ENCODE measurements around the gene SCUBE2.

DNA sequence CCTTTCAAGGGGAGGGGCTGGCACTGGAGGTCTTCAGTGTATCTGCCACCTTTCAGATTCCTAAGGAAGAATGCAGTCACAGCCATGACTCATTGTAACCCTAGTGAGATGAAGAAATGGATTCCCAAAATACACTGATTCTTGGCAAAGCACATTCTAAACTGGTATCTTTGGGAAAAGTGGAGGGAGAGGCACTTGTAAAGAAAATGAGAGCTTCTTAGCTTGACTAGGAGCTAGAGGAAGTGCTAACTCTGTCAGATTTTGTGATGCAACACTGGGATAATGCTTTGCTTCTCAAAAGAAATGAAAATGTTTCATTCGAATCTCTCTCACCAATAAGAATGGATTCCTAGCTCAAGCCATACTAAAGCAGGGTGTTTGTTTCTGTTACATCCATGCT is 101.9 kb downstream of the SCUBE2 start:
- no peak for TF ChIP-seq POLR2A (IDR thresholded peaks at IDR 0.05)
- TF ChIP-seq, protein P1, sequence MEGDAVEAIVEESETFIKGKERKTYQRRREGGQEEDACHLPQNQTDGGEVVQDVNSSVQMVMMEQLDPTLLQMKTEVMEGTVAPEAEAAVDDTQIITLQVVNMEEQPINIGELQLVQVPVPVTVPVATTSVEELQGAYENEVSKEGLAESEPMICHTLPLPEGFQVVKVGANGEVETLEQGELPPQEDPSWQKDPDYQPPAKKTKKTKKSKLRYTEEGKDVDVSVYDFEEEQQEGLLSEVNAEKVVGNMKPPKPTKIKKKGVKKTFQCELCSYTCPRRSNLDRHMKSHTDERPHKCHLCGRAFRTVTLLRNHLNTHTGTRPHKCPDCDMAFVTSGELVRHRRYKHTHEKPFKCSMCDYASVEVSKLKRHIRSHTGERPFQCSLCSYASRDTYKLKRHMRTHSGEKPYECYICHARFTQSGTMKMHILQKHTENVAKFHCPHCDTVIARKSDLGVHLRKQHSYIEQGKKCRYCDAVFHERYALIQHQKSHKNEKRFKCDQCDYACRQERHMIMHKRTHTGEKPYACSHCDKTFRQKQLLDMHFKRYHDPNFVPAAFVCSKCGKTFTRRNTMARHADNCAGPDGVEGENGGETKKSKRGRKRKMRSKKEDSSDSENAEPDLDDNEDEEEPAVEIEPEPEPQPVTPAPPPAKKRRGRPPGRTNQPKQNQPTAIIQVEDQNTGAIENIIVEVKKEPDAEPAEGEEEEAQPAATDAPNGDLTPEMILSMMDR (IDR thresholded peaks at IDR 0.05): no peak

Measured in body of pancreas (tissue), 4 donors.